ENCODE results near the gene ARSB.

ARSB gene

GRCh38 chr5:78985116-78985724 is at the start of gene ARSB:
Gene ARSB (minus strand): TSS chr5:78985310. CDS start chr5:78985248, 62 bp downstream.
- no peak for DNase-seq (ENCODE audit: low read depth)

GRCh38 chr5:79032782-79033181 is 47.7 kb upstream of the ARSB start:
- DNase-seq (ENCODE audit: low read depth): no peak

DNA sequence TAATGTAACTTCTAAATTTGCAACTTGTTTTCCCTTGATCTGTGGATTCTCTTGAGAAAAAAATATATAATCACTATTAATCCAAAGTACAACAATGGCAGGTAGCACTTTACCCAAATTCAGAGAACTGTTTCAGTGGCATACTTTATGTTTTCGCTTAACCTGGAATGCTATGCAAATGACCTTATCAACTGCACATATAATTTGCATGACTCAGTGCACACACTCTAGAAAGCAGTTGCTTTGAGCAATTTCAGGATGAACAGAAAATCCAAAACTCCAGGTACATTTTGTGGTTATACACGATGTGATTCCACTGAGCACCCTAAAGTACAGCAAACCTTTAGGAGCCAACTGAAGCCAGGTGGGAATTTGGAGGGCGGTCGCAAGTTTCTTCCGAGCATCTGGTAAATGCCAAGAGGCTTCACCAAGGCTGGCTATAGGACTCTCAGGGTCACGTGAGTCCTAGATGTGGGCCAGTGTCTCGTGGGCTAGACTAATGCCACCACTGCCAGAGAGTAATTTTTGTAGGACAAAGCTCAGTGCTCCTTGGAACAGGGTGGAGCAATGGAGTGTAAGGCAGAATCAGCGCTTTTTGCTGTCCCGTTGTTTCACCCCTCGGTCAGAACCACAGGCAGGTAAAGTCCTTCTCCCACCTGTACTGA is 47.1 kb upstream of the ARSB start:
- DNase-seq (ENCODE audit: low read depth): no peak

DNA sequence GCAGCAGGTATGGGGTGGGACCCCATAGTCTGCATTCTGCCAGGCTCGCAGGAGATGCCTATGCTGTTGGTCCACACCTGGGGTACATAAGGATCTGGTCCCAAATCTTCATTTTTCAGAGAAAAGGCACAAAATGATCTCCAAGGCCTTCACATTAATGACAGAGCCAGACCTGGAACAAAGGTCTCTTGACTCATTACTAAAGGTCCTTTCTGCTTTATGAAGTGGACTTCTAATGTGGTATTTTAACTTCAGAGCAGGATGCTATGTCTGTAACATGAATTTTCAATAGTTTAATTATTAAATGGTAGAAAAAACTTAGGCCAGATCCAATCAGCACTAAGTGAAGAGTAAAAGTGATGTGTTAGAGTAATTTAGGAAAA is 46.4 kb upstream of the ARSB start:
- no peak for DNase-seq (ENCODE audit: low read depth)

DNA sequence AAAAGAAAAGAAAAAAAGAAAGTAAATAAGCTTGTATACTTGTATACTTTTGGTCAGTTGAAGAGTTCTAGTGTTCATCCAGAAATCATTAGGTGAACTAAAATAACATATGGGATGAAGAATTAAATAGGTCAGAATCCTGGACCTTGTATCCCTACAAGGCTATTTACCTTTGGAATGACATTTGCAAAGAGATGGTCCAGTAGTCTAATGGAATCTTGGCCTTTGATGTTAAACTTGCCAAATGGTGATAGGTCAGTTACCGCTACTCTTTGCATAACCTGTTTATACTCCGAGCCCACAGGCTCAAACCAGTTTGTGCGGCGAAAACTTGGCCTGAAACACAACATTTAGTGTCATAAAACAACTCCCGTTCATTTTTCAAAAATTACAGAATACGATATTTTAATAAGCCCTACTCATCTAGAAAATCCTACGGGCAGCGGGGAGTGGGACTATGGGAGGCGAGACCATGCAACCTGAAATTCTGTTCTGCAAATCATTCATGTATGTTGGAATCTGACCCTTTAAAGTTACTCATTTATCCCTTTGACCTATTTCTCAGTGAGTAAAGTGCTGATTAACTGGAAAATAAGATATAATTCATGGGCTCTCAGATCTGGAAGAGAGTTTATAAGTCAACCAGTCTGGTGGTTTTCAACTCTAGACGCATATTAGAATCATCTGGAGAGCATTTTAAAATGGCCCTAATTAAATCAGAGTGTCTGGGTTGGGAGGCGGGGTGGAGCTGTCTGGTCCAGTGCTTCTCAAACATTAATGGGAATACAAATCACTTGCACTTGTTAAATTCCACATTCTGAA is 45.8 kb upstream of the ARSB start:
- no peak for DNase-seq (ENCODE audit: low read depth)

GRCh38 chr5:79025054-79025472 is 40.0 kb upstream of the ARSB start:
- no peak for DNase-seq (ENCODE audit: low read depth)

- DNase-seq (ENCODE audit: low read depth): no peak
These were observed 38.8 kb upstream of the ARSB start for GRCh38 chr5:79023947-79024346.

GRCh38 chr5:79023348-79023747 is 38.2 kb upstream of the ARSB start:
- no peak for DNase-seq (ENCODE audit: low read depth)

GRCh38 chr5:79022771-79023170 is 37.7 kb upstream of the ARSB start:
- DNase-seq (ENCODE audit: low read depth): no peak

- no peak for DNase-seq (ENCODE audit: low read depth)
These were observed 36.6 kb upstream of the ARSB start for GRCh38 chr5:79021753-79022152.

DNA sequence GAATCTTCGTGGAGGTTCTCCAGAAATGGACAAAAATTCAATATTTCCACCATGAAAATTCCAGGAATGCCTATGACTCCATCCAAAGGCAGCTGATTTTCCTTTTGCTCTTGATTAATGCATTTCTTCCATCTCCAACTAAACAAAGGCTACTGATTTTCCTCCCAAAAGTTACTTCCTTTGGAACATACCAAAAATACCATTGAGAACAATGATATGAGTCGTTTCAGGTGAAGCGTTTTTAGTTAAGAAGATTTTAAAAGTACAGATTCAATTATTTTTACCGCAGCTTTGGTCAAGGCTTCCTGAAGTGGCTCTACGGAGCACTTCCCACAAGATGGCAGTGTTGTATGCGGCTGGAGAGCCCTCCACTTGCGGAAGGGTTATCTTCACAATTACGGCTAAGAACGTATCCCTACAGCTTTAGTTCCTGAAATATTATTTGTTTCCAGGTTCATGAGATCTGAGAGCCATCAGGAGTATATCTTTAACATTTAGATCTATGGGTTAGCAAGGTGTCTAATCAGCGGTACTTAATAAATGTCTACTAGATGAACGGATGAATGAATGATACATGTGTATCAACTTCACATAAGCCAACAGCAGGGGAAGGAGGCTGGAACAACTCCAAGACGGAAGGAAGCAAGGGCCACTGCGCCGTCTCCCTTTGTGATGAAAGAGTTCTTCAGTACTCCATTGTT is 35.9 kb upstream of the ARSB start:
- peak; percentile 43 for DNase-seq (ENCODE audit: low read depth)

DNA sequence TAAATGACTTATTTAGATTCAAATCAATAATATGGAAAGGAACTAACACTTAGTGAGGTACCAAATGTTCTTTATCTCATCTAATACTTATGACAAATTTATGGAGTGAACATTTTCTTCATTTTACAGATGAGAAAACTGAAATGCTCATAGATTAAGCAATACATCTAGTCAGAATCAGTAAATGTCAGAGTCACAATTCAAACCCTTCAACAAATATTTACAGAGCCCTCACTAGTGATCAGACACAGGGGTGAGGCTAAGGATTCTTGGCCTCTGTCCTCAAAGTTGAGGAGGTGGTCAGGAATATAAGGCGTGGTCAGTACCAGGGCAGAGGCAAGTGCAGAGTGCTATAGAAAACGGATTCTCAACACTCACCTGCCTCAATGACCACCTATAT is 29.5 kb upstream of the ARSB start:
- no peak for DNase-seq (ENCODE audit: low read depth)

GRCh38 chr5:79011869-79012268 is 26.8 kb upstream of the ARSB start:
- DNase-seq (ENCODE audit: low read depth): no peak

DNA sequence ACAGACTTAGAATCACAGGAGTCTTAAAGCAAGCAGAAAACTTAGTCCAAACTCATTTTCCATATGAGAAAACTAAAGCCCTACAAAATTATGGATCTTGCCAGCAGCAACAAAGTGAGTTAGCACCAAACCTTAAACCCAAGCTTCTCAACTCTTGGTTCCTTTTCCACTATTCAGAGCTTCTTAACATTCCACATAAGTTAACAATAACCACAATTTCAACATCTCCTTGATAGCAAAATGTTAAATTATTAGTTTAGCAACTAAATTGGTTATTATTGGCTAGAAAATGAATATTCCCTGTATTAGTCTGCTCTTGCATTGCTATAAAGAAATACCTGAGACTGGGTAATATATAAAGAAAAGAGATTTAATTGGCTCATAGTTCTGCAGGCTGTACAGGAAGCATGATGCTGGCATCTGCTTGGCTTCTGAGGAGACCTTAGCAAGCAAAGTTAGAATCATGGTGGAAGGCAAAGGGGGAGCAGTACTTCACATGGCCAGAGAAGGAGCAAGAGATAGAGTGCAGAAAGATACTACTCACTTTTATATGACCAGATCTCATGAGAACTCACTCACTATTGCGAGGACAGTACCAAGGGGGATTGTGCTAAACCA is 26.2 kb upstream of the ARSB start:
- DNase-seq (ENCODE audit: low read depth): peak; percentile 23

DNA sequence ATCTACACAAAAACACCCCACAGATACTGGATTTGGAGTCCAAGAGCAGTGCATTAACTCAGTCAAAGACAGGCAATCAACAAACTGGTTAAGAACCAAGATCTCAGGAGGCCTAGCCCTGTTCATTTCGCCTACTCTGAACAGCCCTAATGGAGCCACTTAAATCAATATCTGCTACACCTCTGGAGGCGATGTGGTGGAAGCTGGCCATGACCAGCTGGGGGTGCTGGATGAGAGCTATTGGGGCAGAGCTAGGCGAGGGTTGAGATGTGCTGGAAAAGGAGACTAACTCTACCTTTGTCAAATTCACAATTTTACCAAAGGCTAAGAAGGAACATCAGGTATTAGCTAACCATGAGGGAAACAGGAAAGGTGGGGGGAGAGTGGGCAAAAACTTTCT is 23.3 kb upstream of the ARSB start:
- no peak for DNase-seq (ENCODE audit: low read depth)

DNA sequence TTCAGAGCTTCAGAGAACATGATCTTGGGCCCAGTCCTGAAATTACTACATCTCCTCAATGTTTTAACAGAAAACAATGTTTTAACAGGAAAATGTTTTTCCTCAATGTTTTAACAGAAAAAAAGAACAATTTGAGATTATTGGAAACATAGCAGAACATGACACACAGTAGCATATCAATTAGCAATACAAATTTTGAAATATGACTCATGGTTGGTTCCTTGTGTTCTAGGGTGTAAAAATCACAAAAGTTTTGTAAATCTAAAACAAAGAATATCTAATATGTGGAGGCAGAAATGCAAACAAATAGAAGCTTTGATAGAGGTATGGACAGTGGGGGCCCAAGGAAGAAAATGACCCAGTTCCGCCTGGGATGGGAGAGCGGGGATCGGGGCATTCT is 22.8 kb upstream of the ARSB start:
- no peak for DNase-seq (ENCODE audit: low read depth)

GRCh38 chr5:79005936-79006631 is 21.0 kb upstream of the ARSB start:
- DNase-seq (ENCODE audit: low read depth): no peak

- no peak for DNase-seq (ENCODE audit: low read depth)
These were observed 20.0 kb upstream of the ARSB start for GRCh38 chr5:79005151-79005550.

- no peak for DNase-seq (ENCODE audit: low read depth)
These were observed 17.3 kb upstream of the ARSB start for GRCh38 chr5:79002374-79002773.

DNA sequence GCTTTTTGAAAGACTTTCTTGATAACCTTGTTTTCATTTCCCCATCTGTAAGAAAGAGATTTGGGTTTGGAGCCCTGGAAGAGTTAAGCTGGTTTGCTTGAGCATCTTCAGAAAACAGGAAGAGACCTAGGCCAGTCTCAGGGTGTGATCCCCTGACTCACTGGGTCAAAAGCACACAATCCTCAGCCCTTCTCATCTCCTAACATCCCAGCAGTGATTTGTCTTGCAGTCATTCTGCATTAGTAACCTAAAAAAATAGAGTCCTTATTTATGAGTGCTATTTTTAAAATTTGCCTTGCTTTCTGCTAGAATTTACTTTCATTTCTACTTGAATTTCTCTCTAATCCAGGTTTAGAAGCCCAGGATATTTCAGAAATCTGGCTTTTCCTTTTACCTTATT is 16.4 kb upstream of the ARSB start:
- no peak for DNase-seq (ENCODE audit: low read depth)

- no peak for DNase-seq (ENCODE audit: low read depth)
These were observed 12.0 kb upstream of the ARSB start for GRCh38 chr5:78997090-78997489.

All from non-pigmented ciliary epithelial cell (primary cell).